Globus pallidus (tissue), 1 donor: ENCODE results near the gene LEP.

ENCODE experiments used
- DNase-seq: peaks from one replicate; pipeline ENCODE4 v3.0.0-alpha.2; 2015; ENCODE audit warnings: low spot score

LEP gene

GRCh38 chr7:128247108-128247507 lies 6.0 kb downstream of the LEP start:
- no peak for DNase-seq

- DNase-seq = no peak
Observed at GRCh38 chr7:128247640-128248194, 6.6 kb downstream of the LEP start.

- DNase-seq = no peak
Observed at GRCh38 chr7:128251337-128251736, 10.3 kb downstream of the LEP start.

- no peak for DNase-seq
Observed at GRCh38 chr7:128253701-128254100, 12.6 kb downstream of the LEP start.

- DNase-seq = no peak
Observed at GRCh38 chr7:128254470-128254869, 13.4 kb downstream of the LEP start.

GRCh38 chr7:128255271-128255670 lies 14.2 kb downstream of the LEP start:
- DNase-seq = no peak

GRCh38 chr7:128257458-128257857 lies 16.4 kb downstream of the LEP start:
- DNase-seq = no peak

- DNase-seq = no peak
Observed at GRCh38 chr7:128259131-128260061, 18.3 kb downstream of the LEP start.

- no peak for DNase-seq
Observed at GRCh38 chr7:128260069-128260795, 19.2 kb downstream of the LEP start.

GRCh38 chr7:128262273-128263028 lies 21.4 kb downstream of the LEP start:
- DNase-seq = no peak

GRCh38 chr7:128263420-128263819 lies 22.3 kb downstream of the LEP start:
- DNase-seq = no peak

- no peak for DNase-seq
Observed at GRCh38 chr7:128264477-128264876, 23.4 kb downstream of the LEP start.

- no peak for DNase-seq
Observed at GRCh38 chr7:128265156-128265905, 24.3 kb downstream of the LEP start.

GRCh38 chr7:128265906-128266300 lies 24.8 kb downstream of the LEP start:
- DNase-seq = no peak

- DNase-seq = no peak
Observed at GRCh38 chr7:128266529-128266882, 25.4 kb downstream of the LEP start.

- peak; percentile 10 for DNase-seq
Observed at GRCh38 chr7:128266883-128267594, 26.0 kb downstream of the LEP start.

GRCh38 chr7:128267595-128267924 lies 26.5 kb downstream of the LEP start:
- no peak for DNase-seq

GRCh38 chr7:128268233-128268632 lies 27.2 kb downstream of the LEP start:
- no peak for DNase-seq

GRCh38 chr7:128270826-128271272 lies 29.8 kb downstream of the LEP start:
- no peak for DNase-seq

- no peak for DNase-seq
Observed at GRCh38 chr7:128271471-128271941, 30.4 kb downstream of the LEP start.
